A673 (cell line): Measurements from ENCODE around the gene PRKCA. TPM values are rescaled to one million over a fixed set of nuclear protein-coding genes. Genes with fewer than 3 reads are reported as not detected.

Experiments
- BruUV-seq: library from RNA; stranded (reverse); fragments of 400-500 nt; replicated peaks from 2 replicates; lab custom pipeline; 2021; lab: Mats Ljungman, UMichigan
- CTCF ChIA-PET: fragments of 300-600 bp; sonication (Branson Sonifier 250); formaldehyde crosslinking; loops from one replicate; lab custom pipeline; 2022; ENCODE audit warnings: antibody characterized with exemption; lab: Charles Lee
- POLR2A ChIA-PET: fragments of 300-600 bp; sonication (Branson Sonifier 250); formaldehyde crosslinking; loops from one replicate; lab custom pipeline; 2022; ENCODE audit warnings: antibody characterized with exemption; ENCODE audit not compliant: low non-redundant PET; lab: Charles Lee
- DNase-seq: peaks from one replicate; pipeline ENCODE4 v3.0.0-alpha.2; 2015; ENCODE audit warnings: low spot score
- H3K27ac ChIP-seq: fragments of 200-600 bp; sonication (generic); 2 replicates; pipeline ENCODE4 v1.5.1; 2016; ENCODE audit warnings: mixed run types, low read depth, mild to moderate bottlenecking, mixed read lengths, antibody characterized with exemption, low read length; ENCODE audit not compliant: poor library complexity, severe bottlenecking
- H3K27me3 ChIP-seq: fragments of 200-600 bp; sonication (generic); replicated peaks from 2 replicates; pipeline ENCODE4 v1.6.1; 2017; ENCODE audit warnings: mixed run types, low read depth, mild to moderate bottlenecking, mixed read lengths, antibody characterized with exemption, low read length; ENCODE audit not compliant: insufficient read depth, poor library complexity
- H3K36me3 ChIP-seq: fragments of 200-600 bp; sonication (generic); 2 replicates; pipeline ENCODE4 v1.6.1; 2016; ENCODE audit warnings: mixed run types, mild to moderate bottlenecking, mixed read lengths, antibody characterized with exemption, low read length; ENCODE audit not compliant: insufficient read depth, poor library complexity, severe bottlenecking
- H3K4me1 ChIP-seq: fragments of 200-600 bp; sonication (generic); 2 replicates; pipeline ENCODE4 v1.6.1; 2017; ENCODE audit warnings: mixed run types, mild to moderate bottlenecking, mixed read lengths, antibody characterized with exemption, low read length; ENCODE audit not compliant: insufficient read depth, poor library complexity, severe bottlenecking
- H3K4me3 ChIP-seq: fragments of 200-600 bp; sonication (generic); 2 replicates; pipeline ENCODE4 v1.5.1; 2016; ENCODE audit warnings: low read depth, mixed run types, mild to moderate bottlenecking, mixed read lengths, low read length; ENCODE audit not compliant: poor library complexity, severe bottlenecking
- H3K9me3 ChIP-seq: fragments of 200-600 bp; sonication (generic); 2 replicates; pipeline ENCODE4 v1.6.1; 2016; ENCODE audit warnings: mixed run types, low read depth, mild to moderate bottlenecking, mixed read lengths, antibody characterized with exemption, low read length; ENCODE audit not compliant: poor library complexity, severe bottlenecking
- EZH2 ChIP-seq: fragments of 200-600 bp; sonication (generic); IDR thresholded peaks from 2 replicates; pipeline ENCODE4 v1.6.1; 2017; ENCODE audit warnings: borderline replicate concordance, low read depth, mild to moderate bottlenecking, mixed read lengths, antibody characterized with exemption, low read length; ENCODE audit not compliant: poor library complexity, severe bottlenecking
- intact Hi-C: fragments of 100-400 bp; cut with micrococcal nuclease; formaldehyde crosslinking; loops from one replicate; pipeline ENCODE4 v1.10.0; 2022; ENCODE audit not compliant: unreplicated experiment
- total RNA-seq: library from RNA; stranded (reverse); gene quantifications from 2 replicates; pipeline ENCODE4 v1.2.3, GENCODE V29; 2021
- TF ChIP-seq, protein P1 (sequence below): fragments of 300-800, 200-600 bp; sonication (generic); conservative IDR thresholded peaks from 2 replicates; pipeline ENCODE4 v1.5.1; 2017; ENCODE audit warnings: low read depth, mild to moderate bottlenecking, antibody characterized with exemption, low read length, moderate library complexity, mixed read lengths

PRKCA gene
- total RNA-seq, 1 experiment from 2014 or later: 16.3 TPM

DNA sequence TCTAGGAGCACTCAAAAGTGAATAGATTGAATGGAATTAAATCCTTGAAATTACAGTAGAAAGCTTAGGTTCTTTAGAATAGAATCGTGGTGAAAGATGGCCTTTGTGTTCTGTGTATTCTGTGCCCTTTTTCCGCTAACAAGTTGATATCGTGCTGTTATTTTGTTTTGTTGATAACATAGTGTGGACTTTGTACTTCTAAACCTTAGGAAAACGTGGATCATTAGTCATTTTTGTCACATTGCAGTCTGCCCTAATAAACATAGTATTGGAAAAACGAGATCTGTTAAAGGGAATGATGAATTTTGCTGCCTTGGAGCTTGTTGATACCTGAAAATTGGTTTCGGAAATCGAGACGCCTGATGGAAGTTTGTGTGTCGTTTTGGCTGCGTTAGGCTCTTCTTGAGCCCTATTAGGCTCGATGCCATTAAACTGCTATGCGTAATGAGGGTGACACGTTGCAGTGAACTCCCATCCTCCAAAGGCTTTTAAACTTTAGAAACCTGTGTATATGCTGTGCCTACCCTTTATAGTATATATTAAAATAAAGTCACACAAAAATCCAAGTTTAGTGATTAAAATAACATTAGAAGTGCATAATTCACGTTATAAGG lies 145.7 kb downstream of the PRKCA start:
- H3K27me3 ChIP-seq: no peaks in the 10 kb centered on the region
- TF ChIP-seq, protein P1, sequence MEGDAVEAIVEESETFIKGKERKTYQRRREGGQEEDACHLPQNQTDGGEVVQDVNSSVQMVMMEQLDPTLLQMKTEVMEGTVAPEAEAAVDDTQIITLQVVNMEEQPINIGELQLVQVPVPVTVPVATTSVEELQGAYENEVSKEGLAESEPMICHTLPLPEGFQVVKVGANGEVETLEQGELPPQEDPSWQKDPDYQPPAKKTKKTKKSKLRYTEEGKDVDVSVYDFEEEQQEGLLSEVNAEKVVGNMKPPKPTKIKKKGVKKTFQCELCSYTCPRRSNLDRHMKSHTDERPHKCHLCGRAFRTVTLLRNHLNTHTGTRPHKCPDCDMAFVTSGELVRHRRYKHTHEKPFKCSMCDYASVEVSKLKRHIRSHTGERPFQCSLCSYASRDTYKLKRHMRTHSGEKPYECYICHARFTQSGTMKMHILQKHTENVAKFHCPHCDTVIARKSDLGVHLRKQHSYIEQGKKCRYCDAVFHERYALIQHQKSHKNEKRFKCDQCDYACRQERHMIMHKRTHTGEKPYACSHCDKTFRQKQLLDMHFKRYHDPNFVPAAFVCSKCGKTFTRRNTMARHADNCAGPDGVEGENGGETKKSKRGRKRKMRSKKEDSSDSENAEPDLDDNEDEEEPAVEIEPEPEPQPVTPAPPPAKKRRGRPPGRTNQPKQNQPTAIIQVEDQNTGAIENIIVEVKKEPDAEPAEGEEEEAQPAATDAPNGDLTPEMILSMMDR: no peak
- no peak for TF ChIP-seq EZH2
- H3K27ac ChIP-seq: no peak overlapping the region
- H3K4me3 ChIP-seq: no peak overlapping the region
- no TSS peak for BruUV-seq
- peaks cover 8% of the 10 kb centered on the region for H3K4me1 ChIP-seq
- POLR2A ChIA-PET: no interaction called here
- intact Hi-C loops: no loop called here
- no peaks in the 10 kb centered on the region for H3K36me3 ChIP-seq
- no peaks in the 10 kb centered on the region for H3K9me3 ChIP-seq
- CTCF ChIA-PET: interaction anchor here (0.5 kb wide), 1 partner anchor 23 kb away, joined by 10 read pairs; no protein-coding TSS in a partner anchor
- DNase-seq: no peak

DNA sequence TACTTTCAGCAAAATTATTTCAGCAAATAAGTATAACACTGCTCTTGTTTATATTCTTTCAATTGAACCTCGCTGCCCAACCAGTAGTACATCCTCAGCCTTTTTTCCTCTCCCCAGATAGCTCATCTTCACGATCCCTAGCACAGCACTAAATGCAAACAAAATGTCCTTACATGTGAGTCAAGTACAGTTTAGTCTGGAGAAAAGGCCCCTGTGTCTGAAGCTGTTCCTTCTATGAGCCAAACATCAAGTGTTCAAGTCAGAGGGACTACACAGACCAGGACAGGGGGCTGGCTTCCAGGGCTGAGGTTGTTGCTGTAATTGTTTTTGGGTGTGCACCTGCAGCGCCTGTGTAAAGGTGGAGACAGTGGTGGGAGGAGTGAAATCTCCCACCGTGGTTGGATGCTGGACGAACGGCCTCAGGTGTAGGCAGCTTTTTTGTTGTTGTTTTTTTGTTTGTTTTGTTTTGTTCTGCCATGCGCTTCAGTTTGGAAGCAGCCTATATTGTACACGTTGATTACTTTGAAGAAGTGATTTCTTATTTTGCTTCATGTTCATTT lies 147.1 kb downstream of the PRKCA start:
- TF ChIP-seq EZH2: no peak
- TF ChIP-seq, protein P1: no peak
- H3K27me3 ChIP-seq: no peaks in the 10 kb centered on the region
- intact Hi-C loops: no loop called here
- no peaks in the 10 kb centered on the region for H3K36me3 ChIP-seq
- H3K9me3 ChIP-seq: no peaks in the 10 kb centered on the region
- no peak overlapping the region for H3K4me3 ChIP-seq
- POLR2A ChIA-PET: no interaction called here
- CTCF ChIA-PET: no interaction called here
- DNase-seq: no peak
- H3K27ac ChIP-seq: no peak overlapping the region
- H3K4me1 ChIP-seq: peaks cover 8% of the 10 kb centered on the region
- no TSS peak for BruUV-seq

DNA sequence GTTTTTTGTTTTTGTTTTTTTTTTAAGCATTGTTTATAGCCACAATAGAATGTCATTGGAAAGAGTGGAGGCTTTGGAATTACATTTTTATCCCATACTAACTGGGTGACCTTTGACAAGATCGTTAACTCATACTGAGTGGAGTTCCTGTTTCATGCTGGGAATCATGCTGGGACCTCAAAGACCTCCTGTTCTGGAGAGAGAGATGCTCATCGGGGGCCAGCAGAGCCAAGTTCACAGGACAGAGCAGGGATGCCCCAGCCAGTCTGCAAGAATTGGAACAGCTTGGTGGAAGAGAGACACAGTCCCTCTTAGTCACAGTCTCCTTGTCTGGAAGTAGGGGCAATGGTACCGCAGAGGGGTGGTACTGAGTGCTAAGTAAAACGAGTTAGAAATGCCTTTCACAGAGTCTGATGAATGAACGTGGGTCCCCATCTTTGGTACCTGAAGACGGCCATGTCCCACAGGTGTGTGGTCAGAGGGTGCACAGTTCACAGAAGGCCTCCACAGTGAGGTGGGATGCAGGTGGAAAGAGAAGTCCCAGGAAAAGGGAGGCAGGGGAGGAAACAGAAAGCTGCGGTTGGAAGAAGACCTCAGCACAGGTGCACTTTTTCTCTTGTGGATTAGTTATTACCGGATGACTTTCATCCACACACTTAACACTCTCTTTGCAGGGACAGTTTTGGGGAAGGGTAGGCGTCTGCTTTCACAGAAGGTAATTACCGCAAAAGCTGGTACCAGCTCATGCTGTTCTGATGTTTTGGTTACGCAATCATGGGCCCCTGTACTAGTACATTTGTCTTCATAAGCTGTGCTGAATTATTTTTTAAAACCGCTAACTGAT lies 147.8 kb downstream of the PRKCA start:
- ChIA-PET CTCF (no interaction called here), POLR2A (no interaction called here)
- Histone ChIP-seq H3K4me3 (no peak overlapping the region), H3K27me3 (no peaks in the 10 kb centered on the region), H3K27ac (no peak overlapping the region), H3K36me3 (no peaks in the 10 kb centered on the region), H3K9me3 (no peaks in the 10 kb centered on the region), H3K4me1 (peaks cover 8% of the 10 kb centered on the region)
- TF ChIP-seq, protein P1: no peak
- TF ChIP-seq EZH2: no peak
- DNase-seq: peak; percentile 35
- no TSS peak for BruUV-seq
- intact Hi-C loops: no loop called here
